HG03469 (cell line): Measurements from ENCODE around the gene MS4A15.
"Not testable (repeated sequence)": the region's sequence is repeated elsewhere in the genome, so short reads cannot be mapped to it uniquely, and the experiment has no call there.

Experiments
- ATAC-seq: cut with Tn5 transposase; IDR thresholded peaks from one replicate; pipeline ENCODE4 v1.9.1; 2021; ENCODE audit warnings: mild to moderate bottlenecking, moderate library complexity, moderate number of reproducible peaks; ENCODE audit not compliant: unreplicated experiment

Gene MS4A15

GRCh38 chr11:60756307-60757032 lies at the start of gene MS4A15:
MS4A15 (plus strand) TSS chr11:60756867; CDS start chr11:60763734, 6,867 bp downstream.
- no peak for ATAC-seq

- no peak for ATAC-seq
These were observed 49.7 kb upstream of the MS4A15 start for GRCh38 chr11:60706931-60707330.

- no peak for ATAC-seq
These were observed 46.2 kb upstream of the MS4A15 start for GRCh38 chr11:60710482-60710881.

GRCh38 chr11:60711276-60711675 lies 45.4 kb upstream of the MS4A15 start:
- ATAC-seq = no peak

GRCh38 chr11:60713423-60713822 lies 43.2 kb upstream of the MS4A15 start:
- ATAC-seq = not testable (repeated sequence)

GRCh38 chr11:60717956-60718355 lies 38.7 kb upstream of the MS4A15 start:
- no peak for ATAC-seq

GRCh38 chr11:60718524-60719316 lies 37.9 kb upstream of the MS4A15 start:
- ATAC-seq = no peak

GRCh38 chr11:60719391-60719790 lies 37.3 kb upstream of the MS4A15 start:
- ATAC-seq = no peak

- ATAC-seq = no peak
These were observed 36.2 kb upstream of the MS4A15 start for GRCh38 chr11:60720460-60720859.

GRCh38 chr11:60724420-60724819 lies 32.2 kb upstream of the MS4A15 start, which contains the start of gene MS4A18:
MS4A18 (plus strand) TSS chr11:60724720.
- no peak for ATAC-seq

- ATAC-seq = no peak
These were observed 31.1 kb upstream of the MS4A15 start for GRCh38 chr11:60725592-60725991.

GRCh38 chr11:60731586-60731985 lies 25.1 kb upstream of the MS4A15 start:
- ATAC-seq = no peak

GRCh38 chr11:60734279-60734678 lies 22.4 kb upstream of the MS4A15 start:
- no peak for ATAC-seq

- no peak for ATAC-seq
These were observed 17.6 kb upstream of the MS4A15 start for GRCh38 chr11:60739114-60739513.

- no peak for ATAC-seq
These were observed 16.1 kb upstream of the MS4A15 start for GRCh38 chr11:60740573-60740972.

GRCh38 chr11:60741421-60741820 lies 15.2 kb upstream of the MS4A15 start:
- ATAC-seq = no peak

- no peak for ATAC-seq
These were observed 13.6 kb upstream of the MS4A15 start for GRCh38 chr11:60743058-60743457.

GRCh38 chr11:60744114-60744513 lies 12.6 kb upstream of the MS4A15 start:
- no peak for ATAC-seq

- ATAC-seq = no peak
These were observed 9.3 kb upstream of the MS4A15 start for GRCh38 chr11:60747359-60747873.

- ATAC-seq = no peak
These were observed 8.4 kb upstream of the MS4A15 start for GRCh38 chr11:60748225-60748624.

GRCh38 chr11:60748821-60749220 lies 7.8 kb upstream of the MS4A15 start:
- no peak for ATAC-seq

GRCh38 chr11:60750911-60751310 lies 5.8 kb upstream of the MS4A15 start:
- ATAC-seq = no peak
